ENCODE results near the gene FCRLB. TPM values are rescaled to one million over a fixed set of nuclear protein-coding genes. Genes with fewer than 3 reads are reported as not detected.
"Not testable (repeated sequence)": the region's sequence is repeated elsewhere in the genome, so short reads cannot be mapped to it uniquely, and the experiment has no call there.

FCRLB gene, protein sequence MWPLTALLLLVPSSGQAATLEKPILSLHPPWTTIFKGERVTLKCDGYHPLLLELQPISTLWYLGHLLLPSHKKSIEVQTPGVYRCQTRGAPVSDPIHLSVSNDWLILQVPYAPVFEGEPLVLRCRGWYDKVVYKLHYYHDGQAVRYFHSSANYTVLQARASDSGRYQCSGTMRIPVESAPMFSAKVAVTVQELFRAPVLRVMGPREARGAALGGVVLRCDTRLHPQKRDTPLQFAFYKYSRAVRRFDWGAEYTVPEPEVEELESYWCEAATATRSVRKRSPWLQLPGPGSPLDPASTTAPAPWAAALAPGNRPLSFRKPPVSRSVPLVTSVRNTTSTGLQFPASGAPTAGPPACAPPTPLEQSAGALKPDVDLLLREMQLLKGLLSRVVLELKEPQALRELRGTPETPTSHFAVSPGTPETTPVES
- polyA plus RNA-seq (2012; ENCODE audit: insufficient read depth, insufficient read length): not detected

- no peak within 1 kb of the TSS for H3K4me3 ChIP-seq (ENCODE audit: low read length)
- no peak for DNase-seq (ENCODE audit: low read depth, low spot score)
Observed at GRCh38 chr1:161720956-161721737, at the start of gene FCRLB. TSS of gene FCRLB (plus strand) at chr1:161721544. CDS start at chr1:161722673, 1,129 bp downstream.

DNA sequence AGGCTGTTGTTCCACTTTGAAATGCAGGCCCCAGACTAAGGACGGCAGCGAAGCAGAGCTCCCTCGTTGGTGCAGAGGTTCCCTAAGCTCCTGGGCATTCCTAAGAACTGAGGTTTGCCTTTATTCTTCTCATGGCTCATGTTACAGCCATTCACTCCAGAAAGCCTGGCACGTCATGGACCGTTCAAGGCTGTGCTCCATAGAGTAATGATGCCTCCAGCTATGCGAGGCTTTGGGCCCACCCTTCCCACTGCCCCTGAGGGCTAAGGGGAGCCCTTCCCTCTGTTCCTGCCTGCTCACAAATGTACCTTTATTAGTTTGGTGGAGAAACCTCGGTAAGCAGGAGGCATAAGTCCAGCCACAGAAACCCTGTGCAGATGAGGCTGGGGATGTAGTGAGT is 47.9 kb upstream of the FCRLB start:
- H3K4me3 ChIP-seq (ENCODE audit: low read length); DNase-seq (ENCODE audit: low read depth, low spot score): not testable (repeated sequence)

GRCh38 chr1:161674447-161674846 is 46.9 kb upstream of the FCRLB start:
- not testable (repeated sequence) for H3K4me3 ChIP-seq (ENCODE audit: low read length)

DNA sequence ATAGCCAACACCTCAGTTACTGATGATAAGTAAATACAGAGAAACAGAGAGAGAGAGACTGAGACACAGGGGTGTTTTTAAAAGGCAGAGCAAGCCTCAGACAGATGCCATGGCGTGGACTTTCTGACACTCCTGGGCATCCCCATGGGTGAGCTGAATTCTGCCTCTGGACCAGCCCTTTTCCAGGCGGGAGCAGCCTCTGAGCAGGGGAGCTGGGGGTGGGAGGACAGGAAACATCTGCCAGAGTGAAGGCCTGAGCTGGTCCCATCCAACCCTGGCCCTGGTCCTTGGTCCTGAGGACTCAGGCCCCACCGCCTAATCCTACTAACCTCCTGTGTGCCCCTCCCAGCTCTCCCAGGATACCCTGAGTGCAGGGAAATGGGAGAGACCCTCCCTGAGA is 46.4 kb upstream of the FCRLB start:
- DNase-seq (ENCODE audit: low read depth, low spot score); H3K4me3 ChIP-seq (ENCODE audit: low read length): not testable (repeated sequence)

More at GRCh38 chr1:161674447-161674846, 46.9 kb upstream of the FCRLB start:
- not testable (repeated sequence) for DNase-seq (ENCODE audit: low read depth, low spot score)

DNA sequence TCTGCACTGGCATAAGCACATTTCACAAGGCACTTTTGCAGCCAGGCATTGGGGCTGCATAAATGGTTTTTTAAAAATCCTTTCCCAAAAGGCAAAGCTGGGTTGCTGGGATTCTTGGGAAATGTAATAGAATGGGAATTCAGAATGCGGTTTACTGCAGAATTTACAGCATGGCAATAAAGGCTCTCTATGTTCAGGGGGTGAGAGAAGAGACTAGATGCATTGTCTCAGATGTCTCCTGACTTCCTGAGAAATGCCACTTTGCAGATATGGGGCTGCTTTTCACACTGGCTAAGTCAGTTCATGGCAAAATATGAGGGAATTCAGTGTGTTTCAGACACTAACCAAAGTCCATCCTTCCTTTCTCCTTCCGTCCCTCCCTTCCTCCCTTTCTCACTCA is 44.9 kb upstream of the FCRLB start:
- DNase-seq (ENCODE audit: low read depth, low spot score): no peak
- H3K4me3 ChIP-seq (ENCODE audit: low read length): no peak overlapping the region

- DNase-seq (ENCODE audit: low read depth, low spot score): no peak
- no peak overlapping the region for H3K4me3 ChIP-seq (ENCODE audit: low read length)
Observed at GRCh38 chr1:161676958-161677689, 44.2 kb upstream of the FCRLB start.

- H3K4me3 ChIP-seq (ENCODE audit: low read length): no peak overlapping the region
- DNase-seq (ENCODE audit: low read depth, low spot score): no peak
Observed at GRCh38 chr1:161678500-161678899, 42.8 kb upstream of the FCRLB start.

- H3K4me3 ChIP-seq (ENCODE audit: low read length): no peak overlapping the region
- no peak for DNase-seq (ENCODE audit: low read depth, low spot score)
Observed at GRCh38 chr1:161681879-161682278, 39.5 kb upstream of the FCRLB start.

- H3K4me3 ChIP-seq (ENCODE audit: low read length): no peak overlapping the region
- no peak for DNase-seq (ENCODE audit: low read depth, low spot score)
Observed at GRCh38 chr1:161688946-161689345, 32.4 kb upstream of the FCRLB start.

- DNase-seq (ENCODE audit: low read depth, low spot score): no peak
- H3K4me3 ChIP-seq (ENCODE audit: low read length): no peak overlapping the region
Observed at GRCh38 chr1:161691846-161692245, 29.5 kb upstream of the FCRLB start.

- not testable (repeated sequence) for DNase-seq (ENCODE audit: low read depth, low spot score); H3K4me3 ChIP-seq (ENCODE audit: low read length)
Observed at GRCh38 chr1:161693020-161693712, 28.2 kb upstream of the FCRLB start.

DNA sequence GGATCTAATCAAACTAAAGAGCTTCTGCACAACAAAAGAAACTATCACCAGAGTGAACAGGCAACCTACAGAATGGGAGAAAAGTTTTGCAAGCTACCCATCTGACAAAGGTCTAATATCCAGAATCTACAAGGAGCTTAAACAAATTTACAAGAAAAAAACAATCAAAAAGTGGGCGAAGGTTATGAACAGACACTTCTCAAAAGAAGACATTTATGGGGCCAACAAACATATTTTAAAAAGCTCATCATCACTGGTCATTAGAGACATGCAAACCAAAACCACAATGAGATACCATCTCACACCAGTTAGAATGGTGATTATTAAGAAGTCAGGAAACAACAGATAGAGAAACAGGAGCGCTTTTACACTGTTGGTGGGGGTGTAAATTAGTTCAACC is 23.0 kb upstream of the FCRLB start:
- H3K4me3 ChIP-seq (ENCODE audit: low read length); DNase-seq (ENCODE audit: low read depth, low spot score): not testable (repeated sequence)

DNA sequence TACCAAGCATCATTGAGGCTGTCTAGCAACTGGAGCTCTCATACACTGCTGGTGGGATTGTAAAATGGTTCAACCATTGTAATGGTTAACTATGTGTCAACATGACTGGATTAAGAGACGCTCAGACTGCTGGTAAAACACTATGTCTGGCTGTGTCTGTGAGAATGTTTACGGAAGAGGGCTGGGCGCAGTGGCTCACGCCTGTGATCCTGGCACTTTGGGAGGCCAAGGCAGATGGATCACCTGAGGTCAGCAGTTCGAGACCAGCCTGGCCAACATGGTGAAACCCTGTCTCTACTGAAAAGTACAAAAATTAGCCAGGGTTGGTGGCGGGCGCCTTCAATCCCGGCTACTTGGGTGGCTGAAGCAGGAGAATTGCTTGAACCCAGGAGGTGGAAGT is 19.1 kb upstream of the FCRLB start:
- no peak overlapping the region for H3K4me3 ChIP-seq (ENCODE audit: low read length)
- no peak for DNase-seq (ENCODE audit: low read depth, low spot score)

GRCh38 chr1:161705537-161705936 is 15.8 kb upstream of the FCRLB start:
- no peak overlapping the region for H3K4me3 ChIP-seq (ENCODE audit: low read length)
- no peak for DNase-seq (ENCODE audit: low read depth, low spot score)

DNA sequence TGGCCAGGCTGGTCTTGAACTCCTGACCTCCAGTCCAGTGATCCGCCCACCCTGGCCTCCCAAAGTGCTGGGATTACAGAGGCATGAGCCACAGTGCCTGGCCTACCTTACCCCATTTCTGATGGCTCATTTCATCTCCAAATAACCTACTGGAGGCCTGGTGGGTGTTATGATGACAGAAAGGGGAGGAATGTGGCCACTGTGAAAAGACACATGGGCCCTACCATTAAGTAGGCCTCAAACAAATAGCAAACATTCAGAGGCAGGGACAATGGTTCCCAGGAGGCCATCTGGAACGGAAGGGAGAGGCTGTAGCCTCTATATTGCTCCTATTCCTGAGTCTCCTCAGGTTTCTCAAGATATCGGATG is 15.2 kb upstream of the FCRLB start:
- no peak for DNase-seq (ENCODE audit: low read depth, low spot score)
- no peak overlapping the region for H3K4me3 ChIP-seq (ENCODE audit: low read length)

GRCh38 chr1:161706482-161707347 is 14.6 kb upstream of the FCRLB start, which contains the start of gene FCRLA:
TSS of gene FCRLA (plus strand) at chr1:161707229. CDS start at chr1:161707265, 36 bp downstream.
- no peak for DNase-seq (ENCODE audit: low read depth, low spot score)

GRCh38 chr1:161707503-161707902 is 13.8 kb upstream of the FCRLB start:
- H3K4me3 ChIP-seq (ENCODE audit: low read length): no peak overlapping the region
- DNase-seq (ENCODE audit: low read depth, low spot score): no peak

More at GRCh38 chr1:161706482-161707347, 14.6 kb upstream of the FCRLB start, which contains the start of gene FCRLA:
- H3K4me3 ChIP-seq (ENCODE audit: low read length): no peak within 1 kb of the TSS

GRCh38 chr1:161709373-161709772 is 12.0 kb upstream of the FCRLB start:
- no peak for DNase-seq (ENCODE audit: low read depth, low spot score)
- H3K4me3 ChIP-seq (ENCODE audit: low read length): no peak overlapping the region
